ENCODE data around the gene TLE4.

The TLE4 gene

DNA sequence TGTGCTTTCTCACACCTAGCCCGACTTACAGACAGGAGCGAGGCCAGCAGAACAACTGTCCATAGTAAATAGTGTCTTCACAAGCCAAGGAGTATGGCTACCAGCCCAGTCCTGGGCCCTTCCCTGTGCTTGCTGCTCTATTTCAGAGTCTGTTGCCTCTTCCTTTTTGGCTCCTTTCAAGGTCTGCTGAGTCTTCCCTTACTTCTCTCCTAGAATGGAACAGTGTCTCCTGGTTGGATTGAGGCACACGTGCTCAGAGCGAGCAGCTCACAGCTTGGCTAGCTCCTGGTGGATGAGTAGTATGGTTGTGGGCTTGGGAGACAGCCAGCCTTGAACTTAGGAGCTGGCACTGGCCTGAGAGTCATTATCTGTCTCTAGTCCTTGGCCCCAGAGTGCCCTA, 72.8 kb downstream of the TLE4 start:
- H3F3A ChIP-seq (ENCODE audit: low read depth), result no peaks in the 10 kb centered on the region
- H3K9me2 ChIP-seq (replicated peaks; ENCODE audit: low read depth, low read length), result no peaks in the 10 kb centered on the region
- peaks cover 41% of the 10 kb centered on the region; the same call in 1 of the 2 replicates for H3K79me2 ChIP-seq (ENCODE audit: insufficient read depth, low read length)
- peaks cover 28% of the 10 kb centered on the region for H3K36me3 ChIP-seq (ENCODE audit: insufficient read depth, low read length)
- H2AFZ ChIP-seq (ENCODE audit: low read length), result no peak overlapping the region
- H3K4me2 ChIP-seq (ENCODE audit: low read depth, low read length, poor library complexity, severe bottlenecking), result no peak overlapping the region
- no peaks in the 10 kb centered on the region for H4K20me1 ChIP-seq (ENCODE audit: insufficient read depth, low read length, poor library complexity, severe bottlenecking)
- TF ChIP-seq, protein P1, sequence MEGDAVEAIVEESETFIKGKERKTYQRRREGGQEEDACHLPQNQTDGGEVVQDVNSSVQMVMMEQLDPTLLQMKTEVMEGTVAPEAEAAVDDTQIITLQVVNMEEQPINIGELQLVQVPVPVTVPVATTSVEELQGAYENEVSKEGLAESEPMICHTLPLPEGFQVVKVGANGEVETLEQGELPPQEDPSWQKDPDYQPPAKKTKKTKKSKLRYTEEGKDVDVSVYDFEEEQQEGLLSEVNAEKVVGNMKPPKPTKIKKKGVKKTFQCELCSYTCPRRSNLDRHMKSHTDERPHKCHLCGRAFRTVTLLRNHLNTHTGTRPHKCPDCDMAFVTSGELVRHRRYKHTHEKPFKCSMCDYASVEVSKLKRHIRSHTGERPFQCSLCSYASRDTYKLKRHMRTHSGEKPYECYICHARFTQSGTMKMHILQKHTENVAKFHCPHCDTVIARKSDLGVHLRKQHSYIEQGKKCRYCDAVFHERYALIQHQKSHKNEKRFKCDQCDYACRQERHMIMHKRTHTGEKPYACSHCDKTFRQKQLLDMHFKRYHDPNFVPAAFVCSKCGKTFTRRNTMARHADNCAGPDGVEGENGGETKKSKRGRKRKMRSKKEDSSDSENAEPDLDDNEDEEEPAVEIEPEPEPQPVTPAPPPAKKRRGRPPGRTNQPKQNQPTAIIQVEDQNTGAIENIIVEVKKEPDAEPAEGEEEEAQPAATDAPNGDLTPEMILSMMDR (conservative IDR thresholded peaks at IDR 0.05; ENCODE audit: low read length), result no peak
- no peak for TF ChIP-seq EZH2phosphoT487 (IDR thresholded peaks at IDR 0.05; ENCODE audit: borderline replicate concordance)
- H3K4me1 ChIP-seq (ENCODE audit: insufficient read depth, low read length, poor library complexity, severe bottlenecking), result peaks cover 4% of the 10 kb centered on the region
- H3K9ac ChIP-seq (ENCODE audit: low read depth, low read length, poor library complexity, severe bottlenecking), result no peak overlapping the region
- no peak overlapping the region for H3K4me3 ChIP-seq (ENCODE audit: low read length, poor library complexity, severe bottlenecking)
- H3K27me3 ChIP-seq (ENCODE audit: insufficient read depth, low read length, poor library complexity, severe bottlenecking), result no peaks in the 10 kb centered on the region
- peaks cover 16% of the 10 kb centered on the region; the same call in 1 of the 2 replicates for H3K9me3 ChIP-seq (ENCODE audit: insufficient read depth, low read depth, low read length)

DNA sequence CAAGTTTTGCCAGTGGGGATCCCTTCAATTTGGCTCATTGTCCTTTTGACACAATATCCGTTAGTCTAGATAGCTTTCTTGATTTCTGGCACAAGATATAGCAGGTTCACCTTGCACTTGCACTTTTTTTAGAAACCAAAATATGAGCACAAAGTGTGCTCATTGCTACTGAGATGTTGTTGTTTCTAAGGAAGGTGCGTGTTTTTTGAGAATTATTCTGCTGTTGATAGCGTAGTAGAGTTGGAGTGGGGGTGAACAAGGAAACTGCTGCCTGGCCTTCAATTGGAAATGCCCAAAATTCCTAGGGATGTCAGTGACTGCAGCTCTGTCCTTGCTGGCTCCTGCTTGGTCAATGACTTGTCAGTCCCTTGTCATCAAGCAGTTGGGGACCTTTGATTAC, 73.3 kb downstream of the TLE4 start:
- Histone ChIP-seq H3K4me2 (ENCODE audit: low read depth, low read length, poor library complexity, severe bottlenecking) (no peak overlapping the region), H3F3A (ENCODE audit: low read depth) (no peaks in the 10 kb centered on the region), H3K4me1 (ENCODE audit: insufficient read depth, low read length, poor library complexity, severe bottlenecking) (peaks cover under 1% of the 10 kb centered on the region), H3K9me2 (replicated peaks; ENCODE audit: low read depth, low read length) (no peaks in the 10 kb centered on the region), H2AFZ (ENCODE audit: low read length) (no peak overlapping the region), H3K9me3 (ENCODE audit: insufficient read depth, low read depth, low read length) (peaks cover 16% of the 10 kb centered on the region; the same call in 1 of the 2 replicates), H3K9ac (ENCODE audit: low read depth, low read length, poor library complexity, severe bottlenecking) (no peak overlapping the region), H3K27me3 (ENCODE audit: insufficient read depth, low read length, poor library complexity, severe bottlenecking) (no peaks in the 10 kb centered on the region), H3K4me3 (ENCODE audit: low read length, poor library complexity, severe bottlenecking) (no peak overlapping the region), H3K36me3 (ENCODE audit: insufficient read depth, low read length) (peaks cover 28% of the 10 kb centered on the region), H3K79me2 (ENCODE audit: insufficient read depth, low read length) (peaks cover 40% of the 10 kb centered on the region; the same call in 1 of the 2 replicates), H4K20me1 (ENCODE audit: insufficient read depth, low read length, poor library complexity, severe bottlenecking) (no peaks in the 10 kb centered on the region)
- no peak for TF ChIP-seq EZH2phosphoT487 (IDR thresholded peaks at IDR 0.05; ENCODE audit: borderline replicate concordance)

DNA sequence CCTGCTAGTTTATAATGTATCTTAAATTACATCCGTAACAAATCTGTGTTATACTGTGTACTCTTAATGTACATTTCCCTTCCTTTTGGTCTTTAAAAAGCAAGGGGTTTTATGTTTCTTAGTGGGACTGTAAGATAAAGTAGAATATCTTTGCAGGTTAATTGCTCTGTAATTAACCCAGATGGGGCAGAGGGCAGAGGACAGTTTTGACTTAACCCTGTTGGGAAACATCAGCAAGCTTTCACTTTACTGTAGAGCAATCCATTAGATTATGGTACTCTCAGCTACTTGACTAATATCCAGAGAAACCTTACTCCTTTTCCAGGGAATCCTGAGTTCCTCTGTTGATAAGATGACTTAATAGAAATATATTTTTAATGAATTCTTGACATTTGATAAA, 74.3 kb downstream of the TLE4 start:
- Histone ChIP-seq H3K4me2 (ENCODE audit: low read depth, low read length, poor library complexity, severe bottlenecking) (no peak overlapping the region), H3K27me3 (ENCODE audit: insufficient read depth, low read length, poor library complexity, severe bottlenecking) (no peaks in the 10 kb centered on the region), H3K79me2 (ENCODE audit: insufficient read depth, low read length) (peaks cover 40% of the 10 kb centered on the region; the same call in 1 of the 2 replicates), H3K9ac (ENCODE audit: low read depth, low read length, poor library complexity, severe bottlenecking) (no peak overlapping the region), H3K36me3 (ENCODE audit: insufficient read depth, low read length) (peaks cover 28% of the 10 kb centered on the region), H3K4me3 (ENCODE audit: low read length, poor library complexity, severe bottlenecking) (no peak overlapping the region), H4K20me1 (ENCODE audit: insufficient read depth, low read length, poor library complexity, severe bottlenecking) (no peaks in the 10 kb centered on the region), H3K4me1 (ENCODE audit: insufficient read depth, low read length, poor library complexity, severe bottlenecking) (peaks cover 7% of the 10 kb centered on the region), H3F3A (ENCODE audit: low read depth) (no peaks in the 10 kb centered on the region), H3K9me3 (ENCODE audit: insufficient read depth, low read depth, low read length) (peaks cover 16% of the 10 kb centered on the region; the same call in 1 of the 2 replicates), H3K9me2 (replicated peaks; ENCODE audit: low read depth, low read length) (no peaks in the 10 kb centered on the region), H2AFZ (ENCODE audit: low read length) (no peak overlapping the region)
- no peak for TF ChIP-seq EZH2phosphoT487 (IDR thresholded peaks at IDR 0.05; ENCODE audit: borderline replicate concordance)
- TF ChIP-seq, protein P1 (conservative IDR thresholded peaks at IDR 0.05; ENCODE audit: low read length), result no peak

DNA sequence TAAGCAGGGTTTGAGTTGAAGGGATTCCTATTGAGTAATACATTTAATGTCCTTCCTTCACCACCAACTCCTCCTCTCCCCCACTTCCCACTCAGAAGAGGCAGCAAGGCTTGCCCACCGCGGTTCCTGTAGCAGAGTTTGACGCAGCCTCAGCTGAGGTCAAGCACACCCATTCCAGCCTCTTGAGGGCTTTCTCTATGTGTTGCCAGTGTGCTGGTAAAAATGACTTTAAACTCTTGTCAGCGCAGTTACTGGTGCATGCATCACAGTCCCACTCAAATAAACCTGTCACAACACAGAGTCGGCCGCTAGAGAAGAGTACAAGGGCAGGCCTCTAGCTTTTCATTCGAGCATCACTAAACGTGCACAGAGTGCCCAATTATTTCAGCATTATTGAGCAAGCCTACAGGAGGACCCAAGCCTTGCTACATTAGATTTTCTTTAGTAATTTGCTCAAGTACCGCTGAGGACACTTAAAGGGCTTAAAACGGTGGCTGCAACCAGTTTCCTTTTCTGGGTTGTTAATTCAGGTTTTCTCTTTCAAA, 79.6 kb downstream of the TLE4 start:
- Histone ChIP-seq H3K4me2 (ENCODE audit: low read depth, low read length, poor library complexity, severe bottlenecking) (no peak overlapping the region), H3K4me1 (ENCODE audit: insufficient read depth, low read length, poor library complexity, severe bottlenecking) (peaks cover 7% of the 10 kb centered on the region), H3K27me3 (ENCODE audit: insufficient read depth, low read length, poor library complexity, severe bottlenecking) (no peaks in the 10 kb centered on the region), H3F3A (ENCODE audit: low read depth) (no peaks in the 10 kb centered on the region), H3K4me3 (ENCODE audit: low read length, poor library complexity, severe bottlenecking) (no peak overlapping the region), H3K9ac (ENCODE audit: low read depth, low read length, poor library complexity, severe bottlenecking) (no peak overlapping the region), H4K20me1 (ENCODE audit: insufficient read depth, low read length, poor library complexity, severe bottlenecking) (no peaks in the 10 kb centered on the region), H3K9me3 (ENCODE audit: insufficient read depth, low read depth, low read length) (no peaks in the 10 kb centered on the region), H3K36me3 (ENCODE audit: insufficient read depth, low read length) (peaks cover 38% of the 10 kb centered on the region; the same call in 1 of the 2 replicates), H2AFZ (ENCODE audit: low read length) (no peak overlapping the region), H3K79me2 (ENCODE audit: insufficient read depth, low read length) (peaks cover 21% of the 10 kb centered on the region; the same call in 1 of the 2 replicates), H3K9me2 (replicated peaks; ENCODE audit: low read depth, low read length) (no peaks in the 10 kb centered on the region)
- TF ChIP-seq, protein P1 (conservative IDR thresholded peaks at IDR 0.05; ENCODE audit: low read length), result no peak
- no peak for TF ChIP-seq EZH2phosphoT487 (IDR thresholded peaks at IDR 0.05; ENCODE audit: borderline replicate concordance)

Data from Loucy (cell line).